IMR-90 (cell line): Measurements from ENCODE around the gene DUSP28. TPM values are rescaled to one million over a fixed set of nuclear protein-coding genes. Genes with fewer than 3 reads are reported as not detected.

Experiments
- ATAC-seq: fragments of 200-7000 bp; cut with Tn5 transposase; 2 replicates; pipeline ENCODE4 v1.9.1; 2020; ENCODE audit warnings: low read depth, mild to moderate bottlenecking, moderate library complexity
- BruUV-seq: library from RNA; stranded (reverse); fragments of 400-500 nt; replicated peaks from 2 replicates; lab custom pipeline; 2021; lab: Mats Ljungman, UMichigan
- CTCF ChIA-PET: fragments of 300-600 bp; formaldehyde crosslinking; extraction: SDS; loops from one replicate; lab custom pipeline; 2021; ENCODE audit warnings: antibody characterized with exemption; lab: Yijun Ruan, JAX
- POLR2A ChIA-PET: fragments of 300-600 bp; sonication (Branson Sonifier 250); formaldehyde crosslinking; loops from one replicate; lab custom pipeline; 2022; ENCODE audit warnings: antibody characterized with exemption; ENCODE audit not compliant: unreplicated experiment; lab: Charles Lee
- DNase-seq: peaks from one replicate; pipeline ENCODE4 v3.0.0; 2013
- H2AFZ ChIP-seq: replicated peaks from 2 replicates; pipeline ENCODE3; 2013; ENCODE audit warnings: low read length, mild to moderate bottlenecking; ENCODE audit not compliant: poor library complexity
- H2AK5ac ChIP-seq: 2 replicates; pipeline ENCODE4 v1.6.1; 2013; ENCODE audit warnings: low read depth, low read length, inconsistent platforms
- H2AK9ac ChIP-seq: replicated peaks from 2 replicates; pipeline ENCODE3; 2013; ENCODE audit warnings: mild to moderate bottlenecking, low read depth, low read length, moderate library complexity; ENCODE audit not compliant: poor library complexity
- H2BK120ac ChIP-seq: 2 replicates; pipeline ENCODE4 v1.6.1; 2013; ENCODE audit warnings: low read depth, low read length, inconsistent platforms
- H2BK15ac ChIP-seq: 3 replicates; pipeline ENCODE4 v1.6.1; 2013; ENCODE audit warnings: low read depth, low read length, inconsistent platforms
- H2BK20ac ChIP-seq: 2 replicates; pipeline ENCODE4 v1.6.1; 2013; ENCODE audit warnings: low read depth, mild to moderate bottlenecking, inconsistent platforms, low read length, moderate library complexity
- H2BK5ac ChIP-seq: 2 replicates; pipeline ENCODE4 v1.6.1; 2013; ENCODE audit warnings: mild to moderate bottlenecking, low read depth, low read length, inconsistent platforms; ENCODE audit not compliant: poor library complexity, severe bottlenecking
- H3K14ac ChIP-seq: replicated peaks from 2 replicates; pipeline ENCODE4 v1.6.1; 2013; ENCODE audit warnings: low read depth, low read length, inconsistent platforms
- H3K18ac ChIP-seq: 2 replicates; pipeline ENCODE4 v1.6.1; 2013; ENCODE audit warnings: low read depth, low read length, control low read depth
- H3K23ac ChIP-seq: 2 replicates; pipeline ENCODE4 v1.6.1; 2013; ENCODE audit warnings: low read depth, low read length, inconsistent platforms
- H3K27ac ChIP-seq: 2 replicates; pipeline ENCODE4 v1.5.1; 2013; ENCODE audit warnings: mild to moderate bottlenecking, control low read depth, low read length; ENCODE audit not compliant: insufficient read depth
- H3K27me3 ChIP-seq: 2 replicates; pipeline ENCODE4 v1.6.1; 2013; ENCODE audit warnings: low read length; ENCODE audit not compliant: control insufficient read depth, insufficient read depth
- H3K36me3 ChIP-seq: 2 replicates; pipeline ENCODE4 v1.6.1; 2013; ENCODE audit warnings: low read length, mixed read lengths; ENCODE audit not compliant: control insufficient read depth, insufficient read depth
- H3K4ac ChIP-seq: 2 replicates; pipeline ENCODE4 v1.6.1; 2013; ENCODE audit warnings: low read depth, low read length, inconsistent platforms
- H3K4me1 ChIP-seq: 2 replicates; pipeline ENCODE4 v1.6.1; 2013; ENCODE audit warnings: low read length, mixed read lengths; ENCODE audit not compliant: control insufficient read depth, insufficient read depth
- H3K4me2 ChIP-seq: 2 replicates; pipeline ENCODE4 v1.6.1; 2013; ENCODE audit warnings: low read depth, mild to moderate bottlenecking, control low read depth, low read length, moderate library complexity
- H3K4me3 ChIP-seq: 2 replicates; pipeline ENCODE4 v1.5.1; 2013; ENCODE audit warnings: low read depth, mild to moderate bottlenecking, control low read depth, low read length, moderate library complexity; ENCODE audit not compliant: insufficient read depth
- H3K56ac ChIP-seq: 2 replicates; pipeline ENCODE4 v1.6.1; 2013; ENCODE audit warnings: low read length, inconsistent platforms; ENCODE audit not compliant: insufficient read depth; ENCODE audit errors: extremely low read depth
- H3K79me1 ChIP-seq, 2 experiments: 2 replicates each; pipeline ENCODE4 v1.6.1; 2013; ENCODE audit warnings: low read length in 2 of 2, inconsistent platforms in 1 of 2, low read depth in 1 of 2
- H3K9ac ChIP-seq: 2 replicates; pipeline ENCODE4 v1.6.1; 2013; ENCODE audit warnings: low read depth, low read length, control low read depth
- H3K9me1 ChIP-seq: 2 replicates; pipeline ENCODE4 v1.6.1; 2013; ENCODE audit warnings: low read length, inconsistent platforms; ENCODE audit not compliant: insufficient read depth
- H3K9me3 ChIP-seq: 2 replicates; pipeline ENCODE4 v1.6.1; 2013; ENCODE audit warnings: low read length; ENCODE audit not compliant: control insufficient read depth, insufficient read depth
- H4K20me1 ChIP-seq: 2 replicates; pipeline ENCODE4 v1.6.1; 2013; ENCODE audit warnings: low read length, inconsistent platforms; ENCODE audit not compliant: insufficient read depth
- H4K5ac ChIP-seq: 2 replicates; pipeline ENCODE4 v1.6.1; 2013; ENCODE audit warnings: mild to moderate bottlenecking, low read depth, low read length, control low read depth
- H4K8ac ChIP-seq, 2 experiments: 2 replicates each; pipeline ENCODE4 v1.6.1; 2013; ENCODE audit warnings: low read depth in 2 of 2, low read length in 2 of 2, control low read depth in 1 of 2, inconsistent platforms in 1 of 2
- H4K91ac ChIP-seq: 2 replicates; pipeline ENCODE4 v1.6.1; 2013; ENCODE audit warnings: low read depth, low read length, inconsistent platforms; ENCODE audit not compliant: insufficient read depth
- FOS ChIP-seq: fragments of 150-350 bp; IDR thresholded peaks from 2 replicates; pipeline ENCODE4 v1.6.1; 2016; ENCODE audit warnings: low read depth, low read length
- MAFK ChIP-seq: IDR thresholded peaks from 2 replicates; pipeline ENCODE4 v1.6.1; 2012; ENCODE audit warnings: low read depth, low read length, improper control_type of control experiment
- MXI1 ChIP-seq: IDR thresholded peaks from 2 replicates; pipeline ENCODE4 v1.6.1; 2012; ENCODE audit warnings: low read depth, mild to moderate bottlenecking, low read length, moderate library complexity, borderline replicate concordance
- POLR2A ChIP-seq: IDR thresholded peaks from 2 replicates; pipeline ENCODE4 v1.6.1; 2012; ENCODE audit warnings: mild to moderate bottlenecking, low read depth, low read length
- SMC3 ChIP-seq: fragments of 150-350 bp; IDR thresholded peaks from 2 replicates; pipeline ENCODE4 v1.6.1; 2016; ENCODE audit warnings: low read depth, mild to moderate bottlenecking, antibody characterized with exemption, low read length, moderate library complexity
- WGBS, 2 experiments: methylation state at CpG; one replicate each; pipeline versions ENCODE4 v1.1.5 to v1.1.7; 2013; ENCODE audit warnings: missing lambda C conversion rate in 2 of 2; ENCODE audit not compliant: insufficient read length in 1 of 2; ENCODE audit errors: extremely low coverage in 2 of 2; 5-methylcytosine and 5-hydroxymethylcytosine counted together
- dilution Hi-C: fragments of 300-500 bp; cut with HindIII; formaldehyde crosslinking; loops from one replicate; pipeline ENCODE4 v1.14.3; 2018; ENCODE audit warnings: low sequenced_read_pairs; ENCODE audit not compliant: unreplicated experiment
- in situ Hi-C: fragments of 300-500 bp; cut with MboI; formaldehyde crosslinking; loops from 3 replicates; pipeline ENCODE4 v1.14.3; 2019; ENCODE audit warnings: low sequenced_read_pairs, inconsistent platforms, mixed read lengths
- intact Hi-C: fragments of 100-400 bp; cut with micrococcal nuclease; formaldehyde crosslinking; loops from 2 replicates; pipeline ENCODE4 v1.10.0; 2022
- polyA plus RNA-seq, 3 experiments: library from polyadenylated mRNA; depleted of rRNA; stranded (reverse); fragments of >200 nt; gene quantifications; 2 replicates each; pipeline ENCODE4 v1.2.3, GENCODE V29; 2012; ENCODE audit warnings: low replicate concordance in 1 of 3
- total RNA-seq: library from RNA; depleted of rRNA; stranded (reverse); fragments of >200 nt; gene quantifications from 2 replicates; pipeline ENCODE4 v1.2.3, GENCODE V29; 2012
- TF ChIP-seq, protein P1 (sequence below): conservative IDR thresholded peaks from 2 replicates; pipeline ENCODE4 v1.5.1; 2012; ENCODE audit warnings: mild to moderate bottlenecking, low read depth, low read length, improper control_type of control experiment
- TF ChIP-seq, protein P2 (sequence below): fragments of 150-350 bp; IDR thresholded peaks from 2 replicates; pipeline ENCODE4 v1.6.1; 2016; ENCODE audit warnings: low read depth, mild to moderate bottlenecking, low read length, moderate library complexity, borderline replicate concordance
- TF ChIP-seq, protein P3 (sequence below): fragments of 150-350 bp; IDR thresholded peaks from 2 replicates; pipeline ENCODE4 v1.6.1; 2017; ENCODE audit warnings: mild to moderate bottlenecking, antibody characterized with exemption, low read length, low read depth

Gene DUSP28
- total and polyA plus RNA-seq, 2 of the 4 experiments (the other 2 are of a cell fraction): 1.1 to 3.3 TPM

DNA sequence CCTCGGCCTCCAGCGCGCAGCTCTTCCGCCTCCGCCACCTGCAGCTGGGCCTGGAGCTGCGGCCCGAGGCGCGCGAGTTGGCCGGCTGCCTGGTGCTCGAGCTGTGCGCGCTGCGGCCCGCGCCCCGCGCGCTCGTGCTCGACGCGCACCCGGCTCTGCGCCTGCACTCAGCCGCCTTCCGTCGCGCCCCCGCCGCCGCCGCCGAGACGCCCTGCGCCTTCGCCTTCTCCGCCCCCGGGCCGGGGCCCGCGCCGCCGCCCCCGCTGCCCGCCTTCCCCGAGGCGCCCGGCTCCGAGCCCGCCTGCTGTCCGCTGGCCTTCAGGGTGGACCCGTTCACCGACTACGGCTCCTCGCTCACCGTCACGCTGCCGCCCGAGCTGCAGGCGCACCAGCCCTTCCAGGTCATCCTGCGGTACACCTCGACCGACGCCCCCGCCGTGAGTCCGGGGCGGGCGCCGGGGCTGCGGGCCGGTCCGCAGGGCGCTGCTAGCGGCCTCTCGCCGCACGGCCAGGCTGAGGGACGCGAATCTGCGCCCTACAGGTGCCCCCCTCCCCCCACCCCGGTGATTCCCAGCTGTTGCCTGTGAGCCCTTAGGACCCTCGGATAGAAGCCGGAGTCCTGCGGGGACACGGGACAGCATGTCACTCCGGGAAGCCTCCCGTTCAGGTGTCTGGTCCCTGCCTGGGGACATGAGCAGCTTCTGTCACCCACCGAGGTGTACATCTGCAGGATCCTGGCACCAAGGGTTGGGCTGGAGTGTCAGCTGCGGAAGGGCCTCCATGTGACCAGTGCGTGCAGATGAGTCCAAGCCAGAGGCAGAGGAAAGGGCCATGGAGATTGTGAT, 8.7 kb downstream of the DUSP28 start:
- peak overlapping the region; percentile 46; the same call in 1 of the 2 replicates for H3K27ac ChIP-seq
- peak overlapping the region; percentile 93 for H2AFZ ChIP-seq

More for the DNA sequence above, 8.7 kb downstream of the DUSP28 start:
- peak overlapping the region; percentile 72; the same call in 1 of the 2 replicates for H3K23ac ChIP-seq
- 0 out of 2 replicates have a peak, but pooled peaks have one; percentile 4 for TF ChIP-seq MXI1
- no peak for TF ChIP-seq POLR2A
- no peak for TF ChIP-seq SMC3
- TF ChIP-seq, protein P1, sequence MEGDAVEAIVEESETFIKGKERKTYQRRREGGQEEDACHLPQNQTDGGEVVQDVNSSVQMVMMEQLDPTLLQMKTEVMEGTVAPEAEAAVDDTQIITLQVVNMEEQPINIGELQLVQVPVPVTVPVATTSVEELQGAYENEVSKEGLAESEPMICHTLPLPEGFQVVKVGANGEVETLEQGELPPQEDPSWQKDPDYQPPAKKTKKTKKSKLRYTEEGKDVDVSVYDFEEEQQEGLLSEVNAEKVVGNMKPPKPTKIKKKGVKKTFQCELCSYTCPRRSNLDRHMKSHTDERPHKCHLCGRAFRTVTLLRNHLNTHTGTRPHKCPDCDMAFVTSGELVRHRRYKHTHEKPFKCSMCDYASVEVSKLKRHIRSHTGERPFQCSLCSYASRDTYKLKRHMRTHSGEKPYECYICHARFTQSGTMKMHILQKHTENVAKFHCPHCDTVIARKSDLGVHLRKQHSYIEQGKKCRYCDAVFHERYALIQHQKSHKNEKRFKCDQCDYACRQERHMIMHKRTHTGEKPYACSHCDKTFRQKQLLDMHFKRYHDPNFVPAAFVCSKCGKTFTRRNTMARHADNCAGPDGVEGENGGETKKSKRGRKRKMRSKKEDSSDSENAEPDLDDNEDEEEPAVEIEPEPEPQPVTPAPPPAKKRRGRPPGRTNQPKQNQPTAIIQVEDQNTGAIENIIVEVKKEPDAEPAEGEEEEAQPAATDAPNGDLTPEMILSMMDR: no peak
- TF ChIP-seq, protein P2, sequence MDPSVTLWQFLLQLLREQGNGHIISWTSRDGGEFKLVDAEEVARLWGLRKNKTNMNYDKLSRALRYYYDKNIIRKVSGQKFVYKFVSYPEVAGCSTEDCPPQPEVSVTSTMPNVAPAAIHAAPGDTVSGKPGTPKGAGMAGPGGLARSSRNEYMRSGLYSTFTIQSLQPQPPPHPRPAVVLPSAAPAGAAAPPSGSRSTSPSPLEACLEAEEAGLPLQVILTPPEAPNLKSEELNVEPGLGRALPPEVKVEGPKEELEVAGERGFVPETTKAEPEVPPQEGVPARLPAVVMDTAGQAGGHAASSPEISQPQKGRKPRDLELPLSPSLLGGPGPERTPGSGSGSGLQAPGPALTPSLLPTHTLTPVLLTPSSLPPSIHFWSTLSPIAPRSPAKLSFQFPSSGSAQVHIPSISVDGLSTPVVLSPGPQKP: no peak
- TF ChIP-seq, protein P3, sequence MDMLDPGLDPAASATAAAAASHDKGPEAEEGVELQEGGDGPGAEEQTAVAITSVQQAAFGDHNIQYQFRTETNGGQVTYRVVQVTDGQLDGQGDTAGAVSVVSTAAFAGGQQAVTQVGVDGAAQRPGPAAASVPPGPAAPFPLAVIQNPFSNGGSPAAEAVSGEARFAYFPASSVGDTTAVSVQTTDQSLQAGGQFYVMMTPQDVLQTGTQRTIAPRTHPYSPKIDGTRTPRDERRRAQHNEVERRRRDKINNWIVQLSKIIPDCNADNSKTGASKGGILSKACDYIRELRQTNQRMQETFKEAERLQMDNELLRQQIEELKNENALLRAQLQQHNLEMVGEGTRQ: peak; percentile 59; the same call in 1 of the 2 replicates
- no peak for TF ChIP-seq FOS
- TF ChIP-seq MAFK: no peak
- 4% methylated on average over 48 of the region's 93 CpGs; no CpG with 5 or more reads in 1 of the 2 experiments for WGBS, 2 experiments
- H3K9ac ChIP-seq: peak overlapping the region; percentile 77
- H2BK5ac ChIP-seq: peak overlapping the region; percentile 36
- peaks cover 13% of the 10 kb centered on the region for H4K20me1 ChIP-seq
- no peak overlapping the region for H2BK20ac ChIP-seq
- peaks cover 36% of the 10 kb centered on the region for H3K4me1 ChIP-seq
- no peak overlapping the region for H2BK120ac ChIP-seq
- peaks cover 7 to 63% of the 10 kb centered on the region in 2 experiments; a peak in 3 of 4 replicates for H3K79me1 ChIP-seq
- DNase-seq: peak; percentile 64
- no peak overlapping the region for H2BK15ac ChIP-seq
- peak overlapping the region; percentile 43; the same call in 1 of the 2 replicates for H2AK5ac ChIP-seq
- no peaks in the 10 kb centered on the region for H3K9me3 ChIP-seq
- dilution Hi-C loops: no loop called here
- peak overlapping the region; percentile 79 for H3K14ac ChIP-seq
- in situ Hi-C loops: no loop called here
- H2AK9ac ChIP-seq: peak overlapping the region; percentile 96
- H3K4me3 ChIP-seq: peak overlapping the region; percentile 58
- peak; percentile 37 for ATAC-seq
- peaks cover 35% of the 10 kb centered on the region for H3K9me1 ChIP-seq
- peak overlapping the region; percentile 69 for H3K4ac ChIP-seq
- H3K4me2 ChIP-seq: peak overlapping the region; percentile 98
- TSS peak; percentile 66 for BruUV-seq
- H4K8ac ChIP-seq: peak overlapping the region in 1 of 2 experiments; percentile 52; a peak in 1 of 4 replicates
- no peak overlapping the region for H3K18ac ChIP-seq
- H4K91ac ChIP-seq: peak overlapping the region; percentile 47; the same call in 1 of the 2 replicates
- POLR2A ChIA-PET: no interaction called here
- 0 out of 2 replicates have a peak, but pooled peaks cover 2% of the 10 kb centered on the region for H3K36me3 ChIP-seq
- H3K27me3 ChIP-seq: no peaks in the 10 kb centered on the region
- CTCF ChIA-PET: no interaction called here
- intact Hi-C loops: loop anchor here (5.0 to 10.0 kb wide), 2 partner anchors 337 to 426 kb away; partner anchors contain the start of gene SNED1
- no peak overlapping the region for H4K5ac ChIP-seq
- peak overlapping the region; percentile 0; the same call in 1 of the 2 replicates for H3K56ac ChIP-seq
